HG03432 (cell line): ENCODE results near the gene NBEA.
"Not testable (repeated sequence)": the region's sequence is repeated elsewhere in the genome, so short reads cannot be mapped to it uniquely, and the experiment has no call there.

Experiments used
- ATAC-seq: cut with Tn5 transposase; IDR thresholded peaks from one replicate; pipeline ENCODE4 v1.9.1; 2021; ENCODE audit warnings: mild to moderate bottlenecking, moderate library complexity; ENCODE audit not compliant: unreplicated experiment

NBEA gene

GRCh38 chr13:35378939-35379338 lies 436.9 kb downstream of the NBEA start:
- ATAC-seq = no peak

GRCh38 chr13:35379663-35380062 lies 437.6 kb downstream of the NBEA start:
- ATAC-seq = no peak

- ATAC-seq = no peak
These were observed 445.7 kb downstream of the NBEA start for GRCh38 chr13:35387682-35388250.

- no peak for ATAC-seq
These were observed 446.6 kb downstream of the NBEA start for GRCh38 chr13:35388441-35389355.

GRCh38 chr13:35389535-35389934 lies 447.5 kb downstream of the NBEA start:
- ATAC-seq = no peak

GRCh38 chr13:35392768-35393167 lies 450.7 kb downstream of the NBEA start:
- ATAC-seq = no peak

GRCh38 chr13:35393886-35394285 lies 451.8 kb downstream of the NBEA start:
- ATAC-seq = no peak

- not testable (repeated sequence) for ATAC-seq
These were observed 466.2 kb downstream of the NBEA start for GRCh38 chr13:35408285-35408684.

GRCh38 chr13:35411059-35411744 lies 469.1 kb downstream of the NBEA start:
- no peak for ATAC-seq

GRCh38 chr13:35448465-35448864 lies 506.4 kb downstream of the NBEA start:
- no peak for ATAC-seq

GRCh38 chr13:35449821-35450220 lies 507.8 kb downstream of the NBEA start:
- no peak for ATAC-seq

- no peak for ATAC-seq
These were observed 513.0 kb downstream of the NBEA start for GRCh38 chr13:35455022-35455421.

GRCh38 chr13:35457258-35457657 lies 515.2 kb downstream of the NBEA start:
- ATAC-seq = no peak

GRCh38 chr13:35460061-35460460 lies 518.0 kb downstream of the NBEA start:
- no peak for ATAC-seq

GRCh38 chr13:35465371-35465770 lies 523.3 kb downstream of the NBEA start:
- ATAC-seq = no peak

GRCh38 chr13:35468195-35468594 lies 526.1 kb downstream of the NBEA start:
- ATAC-seq = no peak

- ATAC-seq = no peak
These were observed 527.9 kb downstream of the NBEA start for GRCh38 chr13:35469806-35470525.

- ATAC-seq = no peak
These were observed 528.9 kb downstream of the NBEA start for GRCh38 chr13:35470671-35471661.

- ATAC-seq = no peak
These were observed 529.7 kb downstream of the NBEA start for GRCh38 chr13:35471706-35472322.
